K562 (cell line): ENCODE data around the gene CHD3. TPM values are rescaled to one million over a fixed set of nuclear protein-coding genes. Genes with fewer than 3 reads are reported as not detected.

Source experiments
- CBX8 ChIP-seq: fragments of 200-600 bp; sonication (generic); IDR thresholded peaks from 2 replicates; pipeline ENCODE4 v1.6.1; 2012; ENCODE audit warnings: borderline replicate concordance, mixed run types, low read depth, mild to moderate bottlenecking, moderate library complexity, mixed read lengths, low read length, control low read depth, inconsistent platforms; ENCODE audit not compliant: poor library complexity, severe bottlenecking; ENCODE audit errors: extremely low read depth
- HDAC8 ChIP-seq: fragments of 450-650 bp; IDR thresholded peaks from 2 replicates; pipeline ENCODE4 v1.6.1; 2016; ENCODE audit warnings: mild to moderate bottlenecking, missing genetic modification characterization, moderate library complexity, missing compliant biosample characterization
- HMGN3 ChIP-seq: IDR thresholded peaks from 2 replicates; pipeline ENCODE4 v1.6.1; 2011; ENCODE audit warnings: borderline replicate concordance, low read depth, mild to moderate bottlenecking, mixed read lengths, low read length; ENCODE audit not compliant: insufficient read length; ENCODE audit errors: extremely low read depth
- MED1 ChIP-seq: sonication (generic); formaldehyde crosslinking; IDR thresholded peaks from 2 replicates; pipeline ENCODE4 v1.8.1; 2023; ENCODE audit warnings: missing genetic modification reagents, borderline replicate concordance
- POU5F1 ChIP-seq: fragments of 150-350 bp; IDR thresholded peaks from 2 replicates; pipeline ENCODE4 v1.6.1; 2014; ENCODE audit warnings: borderline replicate concordance, low read length, low read depth, mild to moderate bottlenecking; ENCODE audit not compliant: partially characterized antibody
- PRMT5 ChIP-seq: sonication (generic); formaldehyde crosslinking; IDR thresholded peaks from 2 replicates; pipeline ENCODE4 v1.5.0; 2020; ENCODE audit warnings: missing genetic modification reagents
- PTBP1 ChIP-seq: fragments of 200-400 bp; formaldehyde crosslinking; IDR thresholded peaks from 2 replicates; pipeline ENCODE4 v1.6.1; 2017; ENCODE audit warnings: low read depth, low read length
- RAD21 ChIP-seq, 2 experiments: fragments of 250-450 bp in 1 of 2; fragments of 450-650 bp in 1 of 2; sonication (Bioruptor Pico) in 1 of 2; formaldehyde crosslinking in 1 of 2; IDR thresholded peaks in 1 of 2; conservative IDR thresholded peaks in 1 of 2; 2 replicates each; pipeline versions ENCODE4 v1.4.0 to v1.8.0; 2020 to 2022; ENCODE audit warnings: mild to moderate bottlenecking in 2 of 2, moderate library complexity in 1 of 2
- SIN3B ChIP-seq: fragments of 450-650 bp; IDR thresholded peaks from 2 replicates; pipeline ENCODE4 v1.6.1; 2017; ENCODE audit warnings: low read depth, mild to moderate bottlenecking, moderate library complexity
- SLC30A9 ChIP-seq: fragments of 250-450 bp; sonication (Bioruptor Pico); IDR thresholded peaks from 2 replicates; pipeline ENCODE4 v1.8.0; 2022; ENCODE audit warnings: mild to moderate bottlenecking, moderate library complexity
- STAT6 ChIP-seq: sonication (generic); formaldehyde crosslinking; IDR thresholded peaks from 2 replicates; pipeline ENCODE4 v1.8.1; 2023; ENCODE audit warnings: mild to moderate bottlenecking, missing genetic modification reagents
- ZNF436 ChIP-seq: fragments of 250-450, 450-650 bp; sonication (Bioruptor Pico); formaldehyde crosslinking; IDR thresholded peaks from 2 replicates; pipeline ENCODE4 v1.7.0; 2020; ENCODE audit warnings: mild to moderate bottlenecking
- ZNF644 ChIP-seq: fragments of 200-800 bp; sonication (Bioruptor generic); IDR thresholded peaks from 2 replicates; pipeline ENCODE4 v1.6.1; 2016; ENCODE audit warnings: low read depth, missing genetic modification characterization, missing compliant biosample characterization
- polyA plus RNA-seq, 8 experiments: library from polyadenylated mRNA; depleted of rRNA in 4 of 8; stranded (reverse) in 5 of 8; unstranded in 3 of 8; fragments of >200 nt; fragmentation: Nextera tagmentation in 2 of 8; fragmentation: Illumina TruSeq in 1 of 8; extraction: Ambion mirVana in 2 of 8; extraction: Trizol in 1 of 8; gene quantifications; 2 replicates each; pipeline versions ENCODE4 v1.2.1 to v1.2.3, GENCODE V29; 2011 to 2014; ENCODE audit warnings: inconsistent platforms in 1 of 8, missing spikeins in 1 of 8
- total RNA-seq, 7 experiments: library from RNA; depleted of rRNA in 6 of 7; stranded (reverse); fragments of >200 nt in 6 of 7; fragmentation: Illumina TruSeq in 2 of 7; extraction: Trizol in 2 of 7; gene quantifications; 2 replicates each; pipeline versions ENCODE4 v1.2.1 to v1.2.3, GENCODE V29; 2011 to 2021; ENCODE audit warnings: low replicate concordance in 1 of 7
- TF ChIP-seq, protein P1 (sequence below), 3 experiments: fragments of 200-800 bp in 1 of 3; sonication (Bioruptor generic) in 1 of 3; sonication (generic) in 1 of 3; formaldehyde crosslinking in 1 of 3; IDR thresholded peaks; 2 replicates each; pipeline versions ENCODE4 v1.6.1 to v1.8.0; 2016 to 2022; ENCODE audit warnings: mild to moderate bottlenecking in 2 of 3, missing compliant biosample characterization in 2 of 3, missing genetic modification characterization in 2 of 3, missing genetic modification reagents in 1 of 3
- TF ChIP-seq, protein P2 (sequence below): fragments of 450-650 bp; IDR thresholded peaks from 2 replicates; pipeline ENCODE4 v1.6.1; 2017; ENCODE audit warnings: antibody characterized with exemption, mild to moderate bottlenecking

CHD3 gene
- total and polyA plus RNA-seq, 9 of the 15 experiments (the other 6 are each of a cell fraction or from before 2014, with no cell fraction given), result 0.39 to 38.2 (median 21.2) TPM

DNA sequence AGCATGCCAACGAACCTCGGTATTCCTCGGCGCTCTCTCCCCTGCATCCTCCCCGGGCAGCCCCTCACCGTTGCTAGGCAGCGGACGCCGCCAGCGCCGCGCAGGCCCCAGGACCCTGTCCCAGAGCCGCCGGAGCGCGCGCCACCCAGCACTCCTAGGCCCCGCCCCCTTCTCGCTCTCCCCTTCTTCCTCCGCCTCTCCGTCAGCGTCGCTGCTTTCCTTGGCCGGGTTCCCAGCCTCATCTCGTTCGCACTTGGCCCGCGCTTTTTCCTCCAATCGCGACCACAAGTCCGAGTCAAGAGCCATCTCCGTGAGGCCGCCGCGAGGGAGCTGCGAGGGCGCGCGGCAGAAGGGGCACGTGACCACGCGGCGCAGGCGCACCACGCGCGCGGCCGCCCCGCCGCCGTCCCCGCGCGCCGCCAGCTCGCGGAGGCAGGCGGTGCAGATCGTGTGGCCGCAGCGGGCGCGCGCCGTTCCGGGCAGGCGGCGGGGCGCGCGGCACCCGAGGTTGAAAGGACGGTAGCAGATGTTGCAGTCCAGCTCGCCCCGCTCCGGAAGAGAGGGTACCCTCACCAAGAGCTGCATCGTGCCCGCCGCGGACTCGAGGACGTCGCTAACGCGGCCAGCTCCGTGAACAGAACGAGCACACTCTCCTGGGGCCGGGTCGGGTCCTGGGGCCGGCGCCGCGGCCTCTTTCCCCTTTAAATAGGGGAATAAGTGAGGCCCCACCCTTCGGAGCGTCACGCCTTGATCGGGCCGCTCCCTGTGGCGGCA is 27.2 kb downstream of the CHD3 start, which contains the start of gene RNF227 (continued):
- TF ChIP-seq, protein P1, sequence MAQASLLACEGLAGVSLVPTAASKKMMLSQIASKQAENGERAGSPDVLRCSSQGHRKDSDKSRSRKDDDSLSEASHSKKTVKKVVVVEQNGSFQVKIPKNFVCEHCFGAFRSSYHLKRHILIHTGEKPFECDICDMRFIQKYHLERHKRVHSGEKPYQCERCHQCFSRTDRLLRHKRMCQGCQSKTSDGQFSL (CRISPR knock-in tag; IDR thresholded peaks at IDR 0.05), result peak; percentile 74; the same call in 1 of the 2 replicates
- TF ChIP-seq, protein P1 (tag; IDR thresholded peaks at IDR 0.05), result no peak
- TF ChIP-seq HDAC8 (tag), result no peak
- no peak for TF ChIP-seq MED1 (CRISPR knock-in tag)
- TF ChIP-seq ZNF644, result no peak
- no peak for TF ChIP-seq HMGN3
- 0 out of 2 replicates have a peak, but pooled peaks have one; percentile 49 for TF ChIP-seq PRMT5 (CRISPR knock-in tag)
- no peak for TF ChIP-seq PTBP1
- TF ChIP-seq ZNF436 (CRISPR knock-in tag), result no peak
- TF ChIP-seq RAD21 (CRISPR knock-in tag; conservative IDR thresholded peaks at IDR 0.05 in 1 of 2, IDR thresholded peaks at IDR 0.05 in 1 of 2), result no peak
- TF ChIP-seq STAT6 (CRISPR knock-in tag), result no peak
- TF ChIP-seq SIN3B, result no peak
- TF ChIP-seq, protein P2, sequence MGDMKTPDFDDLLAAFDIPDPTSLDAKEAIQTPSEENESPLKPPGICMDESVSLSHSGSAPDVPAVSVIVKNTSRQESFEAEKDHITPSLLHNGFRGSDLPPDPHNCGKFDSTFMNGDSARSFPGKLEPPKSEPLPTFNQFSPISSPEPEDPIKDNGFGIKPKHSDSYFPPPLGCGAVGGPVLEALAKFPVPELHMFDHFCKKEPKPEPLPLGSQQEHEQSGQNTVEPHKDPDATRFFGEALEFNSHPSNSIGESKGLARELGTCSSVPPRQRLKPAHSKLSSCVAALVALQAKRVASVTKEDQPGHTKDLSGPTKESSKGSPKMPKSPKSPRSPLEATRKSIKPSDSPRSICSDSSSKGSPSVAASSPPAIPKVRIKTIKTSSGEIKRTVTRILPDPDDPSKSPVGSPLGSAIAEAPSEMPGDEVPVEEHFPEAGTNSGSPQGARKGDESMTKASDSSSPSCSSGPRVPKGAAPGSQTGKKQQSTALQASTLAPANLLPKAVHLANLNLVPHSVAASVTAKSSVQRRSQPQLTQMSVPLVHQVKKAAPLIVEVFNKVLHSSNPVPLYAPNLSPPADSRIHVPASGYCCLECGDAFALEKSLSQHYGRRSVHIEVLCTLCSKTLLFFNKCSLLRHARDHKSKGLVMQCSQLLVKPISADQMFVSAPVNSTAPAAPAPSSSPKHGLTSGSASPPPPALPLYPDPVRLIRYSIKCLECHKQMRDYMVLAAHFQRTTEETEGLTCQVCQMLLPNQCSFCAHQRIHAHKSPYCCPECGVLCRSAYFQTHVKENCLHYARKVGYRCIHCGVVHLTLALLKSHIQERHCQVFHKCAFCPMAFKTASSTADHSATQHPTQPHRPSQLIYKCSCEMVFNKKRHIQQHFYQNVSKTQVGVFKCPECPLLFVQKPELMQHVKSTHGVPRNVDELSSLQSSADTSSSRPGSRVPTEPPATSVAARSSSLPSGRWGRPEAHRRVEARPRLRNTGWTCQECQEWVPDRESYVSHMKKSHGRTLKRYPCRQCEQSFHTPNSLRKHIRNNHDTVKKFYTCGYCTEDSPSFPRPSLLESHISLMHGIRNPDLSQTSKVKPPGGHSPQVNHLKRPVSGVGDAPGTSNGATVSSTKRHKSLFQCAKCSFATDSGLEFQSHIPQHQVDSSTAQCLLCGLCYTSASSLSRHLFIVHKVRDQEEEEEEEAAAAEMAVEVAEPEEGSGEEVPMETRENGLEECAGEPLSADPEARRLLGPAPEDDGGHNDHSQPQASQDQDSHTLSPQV, result peak; percentile 72; the same call in 1 of the 2 replicates
- TF ChIP-seq POU5F1, result no peak
- no peak for TF ChIP-seq SLC30A9
- no peak for TF ChIP-seq CBX8
